C4-2B (cell line): ENCODE measurements around the gene HHIPL1.

ENCODE experiments used
- ZFX ChIP-seq: fragments of 450-650 bp; IDR thresholded peaks from 2 replicates; pipeline ENCODE4 v1.6.1; 2017
- TF ChIP-seq, protein P1 (sequence below): fragments of 450-650 bp; conservative IDR thresholded peaks from 2 replicates; pipeline ENCODE4 v1.5.1; 2017; ENCODE audit warnings: mild to moderate bottlenecking

GRCh38 chr14:99666533-99666932, 21.6 kb downstream of the HHIPL1 start:
- TF ChIP-seq, protein P1, sequence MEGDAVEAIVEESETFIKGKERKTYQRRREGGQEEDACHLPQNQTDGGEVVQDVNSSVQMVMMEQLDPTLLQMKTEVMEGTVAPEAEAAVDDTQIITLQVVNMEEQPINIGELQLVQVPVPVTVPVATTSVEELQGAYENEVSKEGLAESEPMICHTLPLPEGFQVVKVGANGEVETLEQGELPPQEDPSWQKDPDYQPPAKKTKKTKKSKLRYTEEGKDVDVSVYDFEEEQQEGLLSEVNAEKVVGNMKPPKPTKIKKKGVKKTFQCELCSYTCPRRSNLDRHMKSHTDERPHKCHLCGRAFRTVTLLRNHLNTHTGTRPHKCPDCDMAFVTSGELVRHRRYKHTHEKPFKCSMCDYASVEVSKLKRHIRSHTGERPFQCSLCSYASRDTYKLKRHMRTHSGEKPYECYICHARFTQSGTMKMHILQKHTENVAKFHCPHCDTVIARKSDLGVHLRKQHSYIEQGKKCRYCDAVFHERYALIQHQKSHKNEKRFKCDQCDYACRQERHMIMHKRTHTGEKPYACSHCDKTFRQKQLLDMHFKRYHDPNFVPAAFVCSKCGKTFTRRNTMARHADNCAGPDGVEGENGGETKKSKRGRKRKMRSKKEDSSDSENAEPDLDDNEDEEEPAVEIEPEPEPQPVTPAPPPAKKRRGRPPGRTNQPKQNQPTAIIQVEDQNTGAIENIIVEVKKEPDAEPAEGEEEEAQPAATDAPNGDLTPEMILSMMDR = no peak
- no peak for TF ChIP-seq ZFX
